ENCODE results near the gene NCKAP1.
"Not testable (repeated sequence)": the region's sequence is repeated elsewhere in the genome, so short reads cannot be mapped to it uniquely, and the experiment has no call there.

NCKAP1 gene

GRCh38 chr2:182999348-183000028 lies 38.8 kb downstream of the NCKAP1 start:
- no peak for DNase-seq

- DNase-seq = no peak
Measured at GRCh38 chr2:182994228-182994912, 43.9 kb downstream of the NCKAP1 start.

GRCh38 chr2:182982941-182983340 lies 55.3 kb downstream of the NCKAP1 start:
- DNase-seq = no peak

GRCh38 chr2:182981475-182981874 lies 56.8 kb downstream of the NCKAP1 start:
- not testable (repeated sequence) for DNase-seq

- no peak for DNase-seq
Measured at GRCh38 chr2:182980652-182981051, 57.6 kb downstream of the NCKAP1 start.

GRCh38 chr2:182980115-182980514 lies 58.1 kb downstream of the NCKAP1 start:
- peak; percentile 25 for DNase-seq

- no peak for DNase-seq
Measured at GRCh38 chr2:182977463-182977862, 60.8 kb downstream of the NCKAP1 start.

- no peak for DNase-seq
Measured at GRCh38 chr2:182973441-182974352, 64.6 kb downstream of the NCKAP1 start.

- no peak for DNase-seq
Measured at GRCh38 chr2:182972548-182972942, 65.7 kb downstream of the NCKAP1 start.

- no peak for DNase-seq
Measured at GRCh38 chr2:182971820-182972547, 66.3 kb downstream of the NCKAP1 start.

GRCh38 chr2:182970486-182970885 lies 67.8 kb downstream of the NCKAP1 start:
- DNase-seq = no peak

- DNase-seq = no peak
Measured at GRCh38 chr2:182968493-182968892, 69.8 kb downstream of the NCKAP1 start.

GRCh38 chr2:182966356-182966755 lies 71.9 kb downstream of the NCKAP1 start:
- DNase-seq = not testable (repeated sequence)

GRCh38 chr2:182962641-182963040 lies 75.6 kb downstream of the NCKAP1 start:
- no peak for DNase-seq

GRCh38 chr2:182960869-182961268 lies 77.4 kb downstream of the NCKAP1 start:
- DNase-seq = not testable (repeated sequence)

GRCh38 chr2:182954789-182955188 lies 83.5 kb downstream of the NCKAP1 start:
- no peak for DNase-seq

- no peak for DNase-seq
Measured at GRCh38 chr2:182952741-182953450, 85.4 kb downstream of the NCKAP1 start.

- no peak for DNase-seq
Measured at GRCh38 chr2:182951948-182952663, 86.2 kb downstream of the NCKAP1 start.

- no peak for DNase-seq
Measured at GRCh38 chr2:182950546-182950945, 87.7 kb downstream of the NCKAP1 start.

GRCh38 chr2:182949572-182950189 lies 88.6 kb downstream of the NCKAP1 start:
- DNase-seq = no peak

- no peak for DNase-seq
Measured at GRCh38 chr2:182949052-182949451, 89.2 kb downstream of the NCKAP1 start.
